NCI-H1417 (cell line): Measurements from ENCODE around the gene USP10.
"Not testable (repeated sequence)": the region's sequence is repeated elsewhere in the genome, so short reads cannot be mapped to it uniquely, and the experiment has no call there.

Experiments used
- DNase-seq, 3 experiments: peaks; one replicate each; lab custom pipeline; 2025; lab: John Stamatoyannopoulos, UW

Gene USP10

GRCh38 chr16:84673561-84673960, 26.2 kb upstream of the USP10 start:
- DNase-seq: no peak

DNA sequence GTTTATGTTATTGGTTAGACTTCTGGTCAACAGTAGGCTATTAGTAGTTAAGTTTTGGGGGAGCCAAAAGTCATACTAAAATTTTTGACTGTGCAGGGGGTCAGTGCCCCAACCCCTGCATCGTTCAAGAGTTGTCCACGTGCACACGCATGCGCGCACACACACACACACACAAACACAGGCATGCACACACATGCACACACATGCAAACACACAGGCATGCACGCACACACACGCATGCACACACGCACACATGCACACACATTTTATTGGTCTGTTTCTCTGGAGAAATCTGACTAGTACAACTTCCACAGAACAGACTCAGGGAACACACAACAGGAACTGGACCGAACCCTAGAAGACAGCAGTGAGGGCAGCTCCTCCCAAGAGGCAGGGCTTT, 24.4 kb upstream of the USP10 start:
- DNase-seq: no peak

GRCh38 chr16:84675884-84676283, 23.9 kb upstream of the USP10 start:
- no peak for DNase-seq

DNA sequence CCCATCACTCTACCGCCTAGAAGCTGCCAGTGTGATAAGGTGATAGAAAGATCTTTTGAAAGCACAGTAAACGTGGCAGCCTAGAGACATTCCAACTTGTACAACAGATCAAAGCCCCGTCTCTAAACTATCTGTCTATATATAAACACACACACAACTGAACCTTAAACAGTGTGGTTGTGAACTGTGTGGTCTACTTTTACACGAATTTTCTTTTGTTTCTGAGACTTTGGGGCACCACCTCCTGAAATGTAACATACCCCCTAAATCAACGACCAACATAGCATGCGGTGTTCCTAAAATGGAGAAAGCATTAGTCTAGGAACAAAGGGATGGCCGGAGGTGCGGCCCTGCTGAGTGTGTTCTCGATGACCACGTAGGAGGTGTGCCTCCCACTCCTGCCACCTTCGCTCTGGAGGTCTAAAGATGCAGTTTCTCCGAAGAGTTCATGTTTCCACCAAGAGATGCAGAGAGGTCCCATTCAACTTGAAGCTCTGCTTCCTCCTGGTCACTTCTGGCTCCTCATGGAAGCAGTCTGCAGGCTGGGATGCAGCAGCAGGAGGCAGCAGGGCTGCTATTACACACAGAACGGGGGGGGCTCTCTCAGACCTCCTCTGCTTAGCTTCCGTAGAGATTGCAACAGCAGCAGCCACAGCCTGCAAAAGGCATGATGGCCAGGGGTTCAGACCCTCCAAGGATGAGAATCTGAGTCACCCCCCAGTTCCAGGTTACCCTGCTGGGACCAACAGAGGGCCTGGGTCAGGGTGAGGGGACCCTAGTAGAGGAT, 22.6 kb upstream of the USP10 start:
- no peak for DNase-seq

GRCh38 chr16:84677849-84678248, 22.0 kb upstream of the USP10 start:
- no peak for DNase-seq

DNA sequence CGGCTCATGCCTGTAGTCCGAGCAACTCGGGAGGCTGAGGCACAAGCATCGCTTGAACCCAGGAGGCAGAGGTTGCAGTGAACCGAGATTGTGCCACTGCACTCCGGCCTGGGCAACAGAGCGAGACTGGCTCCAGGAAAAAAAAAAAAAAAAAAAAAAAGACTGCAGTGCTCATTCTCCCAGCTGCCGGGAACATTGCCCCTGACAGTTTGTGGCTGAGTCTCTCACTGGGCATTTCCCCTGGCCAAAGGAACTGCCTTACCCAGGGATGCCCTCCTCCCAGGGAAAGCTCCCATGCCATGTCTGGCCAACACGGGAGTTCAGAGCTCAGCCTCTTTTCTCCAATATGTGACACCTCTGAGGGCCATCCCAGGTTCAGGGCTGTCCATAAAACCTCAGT, 21.3 kb upstream of the USP10 start:
- DNase-seq: no peak

DNA sequence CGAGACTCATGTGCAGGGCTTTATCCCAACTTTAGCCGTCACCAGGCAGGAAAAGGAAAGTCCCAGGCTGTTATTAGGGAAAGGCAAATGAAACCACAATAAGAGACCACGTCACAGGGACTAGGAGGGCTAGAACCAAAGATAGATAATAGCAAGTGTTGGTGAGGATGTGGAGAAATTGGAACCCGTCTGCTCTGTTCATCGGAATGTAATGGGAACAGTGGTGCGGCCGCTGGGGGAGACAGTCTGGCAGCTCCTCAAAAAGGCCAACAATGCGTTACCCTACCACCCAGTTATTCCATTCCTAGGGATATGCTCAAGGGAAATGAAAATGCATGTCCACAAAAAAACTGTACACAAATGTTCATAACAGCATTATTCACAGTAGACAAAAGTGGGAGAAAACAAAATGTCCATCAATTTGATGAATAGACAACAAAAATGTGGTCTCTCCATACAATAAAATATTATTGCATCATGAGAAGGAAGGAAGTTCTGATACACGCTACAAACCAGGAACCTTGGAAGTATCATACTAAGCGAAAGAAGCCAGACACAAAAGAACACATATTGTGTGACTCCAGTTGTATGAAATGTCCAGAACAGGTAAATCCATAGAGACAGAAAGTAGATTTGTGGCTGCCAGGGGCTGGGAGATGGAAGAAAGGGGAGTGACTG, 19.5 kb upstream of the USP10 start:
- DNase-seq: no peak

DNA sequence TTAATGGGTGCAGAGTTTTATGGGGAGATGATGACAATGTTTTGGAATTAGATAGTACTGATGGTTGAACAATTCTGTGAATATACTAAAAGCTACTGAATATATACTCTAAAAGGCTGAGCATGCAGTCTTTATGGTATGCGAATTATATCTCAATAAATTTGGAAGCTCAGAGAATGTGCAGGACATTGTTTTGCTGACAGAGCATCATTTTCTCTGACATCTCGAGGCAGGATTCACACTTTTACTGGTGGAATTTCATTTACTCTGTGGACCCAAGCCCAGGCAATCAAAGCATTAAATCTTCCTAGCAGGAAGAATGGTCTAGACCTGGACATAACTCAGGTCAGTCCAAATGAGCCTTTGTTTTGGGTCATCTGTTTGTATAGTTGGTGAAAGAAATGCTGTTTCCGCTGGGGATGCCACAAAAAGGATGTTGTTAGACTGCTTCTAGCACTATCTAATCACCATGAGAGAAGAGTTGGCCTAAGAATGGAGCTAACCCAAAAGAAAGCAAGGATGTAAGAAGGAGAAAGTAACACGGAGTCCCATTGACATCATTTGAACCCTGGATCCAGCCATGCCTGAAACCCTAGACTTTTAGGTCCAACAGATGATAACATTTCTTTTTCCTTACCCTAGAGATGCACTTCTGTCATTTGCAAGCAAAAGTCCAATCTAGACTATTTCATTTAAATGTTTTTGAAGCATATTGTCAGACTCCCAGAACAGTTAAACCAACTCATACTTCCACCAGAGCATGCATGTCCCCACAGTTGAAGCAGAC, 18.8 kb upstream of the USP10 start:
- no peak for DNase-seq

- no peak for DNase-seq
Measured at GRCh38 chr16:84683691-84684591, 15.9 kb upstream of the USP10 start.

DNA sequence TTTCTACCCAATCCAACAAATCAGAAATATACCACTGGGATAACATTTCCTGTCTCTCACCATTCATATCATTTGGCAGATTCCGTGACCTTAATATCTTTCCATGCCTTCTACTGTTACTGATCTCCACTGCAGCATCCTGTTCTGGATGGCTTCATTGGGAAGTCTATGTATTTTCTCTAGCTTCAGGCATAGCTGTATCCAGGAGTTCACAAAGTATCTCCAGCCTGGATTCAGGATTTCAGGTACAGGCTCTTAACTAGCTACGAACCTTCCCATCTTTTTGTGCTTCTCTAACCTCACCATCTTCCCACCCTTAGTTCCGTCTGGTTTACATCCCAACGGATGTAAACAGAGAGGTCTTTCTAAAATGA, 15.2 kb upstream of the USP10 start:
- no peak for DNase-seq

GRCh38 chr16:84685210-84685609, 14.6 kb upstream of the USP10 start:
- DNase-seq: no peak

DNA sequence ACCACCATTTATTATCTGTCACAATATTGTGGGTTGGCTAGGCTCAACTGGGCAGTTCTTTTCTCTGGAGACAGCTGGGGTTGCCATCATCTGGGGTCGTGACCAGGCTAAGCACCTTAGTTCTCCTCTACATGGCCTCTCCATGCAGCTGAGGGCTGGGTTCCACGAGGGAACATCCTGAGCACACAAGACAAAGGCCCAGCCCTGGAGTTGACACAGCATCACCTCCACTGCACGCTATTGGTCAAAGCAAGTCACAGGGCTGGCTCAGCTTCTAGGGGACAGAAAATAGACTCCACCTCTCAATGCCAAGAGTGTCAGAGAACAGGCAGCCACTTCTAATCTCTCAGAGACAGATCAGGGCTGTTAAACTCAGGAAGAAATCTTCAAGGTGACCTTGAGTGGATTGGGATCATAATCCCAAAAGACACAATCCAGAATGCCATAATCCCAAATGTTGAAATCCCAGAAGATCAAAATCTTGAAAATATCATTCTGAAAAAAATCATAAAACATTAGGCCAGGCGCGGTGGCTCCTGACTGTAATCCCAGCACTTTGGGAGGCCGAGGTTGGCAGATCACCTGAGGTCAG, 13.0 kb upstream of the USP10 start:
- DNase-seq: no peak

DNA sequence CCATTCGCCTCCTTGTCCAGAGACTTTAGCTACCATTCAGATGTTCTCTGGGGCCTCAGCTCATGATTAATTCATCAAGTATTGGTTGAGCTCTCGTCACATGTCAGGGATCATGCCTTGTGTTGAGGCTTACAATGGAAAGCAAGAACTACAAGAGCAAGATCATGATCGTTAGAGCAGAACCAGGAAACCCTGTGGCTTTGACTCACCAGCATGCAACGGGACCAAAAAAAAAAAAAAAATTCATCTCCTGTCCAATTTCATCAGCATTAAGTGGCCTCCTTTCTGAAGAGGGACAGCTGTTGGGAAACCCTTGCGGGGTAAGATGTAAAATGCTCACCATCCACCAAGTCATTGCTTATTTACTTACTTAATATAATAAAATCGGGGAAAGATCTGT, 12.1 kb upstream of the USP10 start:
- no peak for DNase-seq

DNA sequence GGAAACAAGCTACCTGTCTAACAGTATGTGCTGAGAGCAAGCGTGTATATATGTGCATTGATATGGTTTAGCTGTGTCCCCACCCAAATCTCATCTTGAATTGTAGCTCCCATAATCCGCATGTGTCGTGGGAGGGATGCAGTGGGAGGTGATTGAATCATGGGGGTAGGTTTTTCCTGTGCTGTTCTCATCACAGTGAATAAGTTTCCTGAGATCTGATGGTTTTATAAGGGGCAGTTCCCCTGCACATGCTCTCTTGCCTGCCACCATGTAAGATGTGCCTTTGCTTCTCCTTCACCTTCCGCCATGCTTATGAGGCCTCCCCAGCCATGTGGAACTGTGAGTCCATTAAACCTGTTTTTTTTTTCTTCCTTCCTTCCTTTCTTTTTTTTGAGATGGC, 11.6 kb upstream of the USP10 start:
- not testable (repeated sequence) for DNase-seq

DNA sequence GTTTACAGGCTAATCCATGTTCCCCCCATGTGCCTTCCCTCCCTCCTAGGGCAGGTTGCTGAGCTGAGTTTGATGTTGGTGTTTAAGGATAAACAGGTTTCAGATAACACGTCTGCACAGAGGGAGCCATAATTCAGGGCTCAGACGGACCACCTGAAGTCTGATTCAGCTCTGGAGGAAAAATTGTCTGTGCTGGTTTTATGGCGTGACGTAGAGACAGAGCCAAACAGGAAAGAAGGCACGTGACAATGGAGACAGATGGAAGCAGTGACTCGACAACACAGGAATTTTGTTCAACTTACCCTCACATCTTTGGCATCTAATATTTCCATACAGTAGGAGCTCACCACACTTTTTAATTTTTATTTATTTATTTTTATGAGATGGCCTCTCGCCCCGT, 10.7 kb upstream of the USP10 start:
- no peak for DNase-seq

DNA sequence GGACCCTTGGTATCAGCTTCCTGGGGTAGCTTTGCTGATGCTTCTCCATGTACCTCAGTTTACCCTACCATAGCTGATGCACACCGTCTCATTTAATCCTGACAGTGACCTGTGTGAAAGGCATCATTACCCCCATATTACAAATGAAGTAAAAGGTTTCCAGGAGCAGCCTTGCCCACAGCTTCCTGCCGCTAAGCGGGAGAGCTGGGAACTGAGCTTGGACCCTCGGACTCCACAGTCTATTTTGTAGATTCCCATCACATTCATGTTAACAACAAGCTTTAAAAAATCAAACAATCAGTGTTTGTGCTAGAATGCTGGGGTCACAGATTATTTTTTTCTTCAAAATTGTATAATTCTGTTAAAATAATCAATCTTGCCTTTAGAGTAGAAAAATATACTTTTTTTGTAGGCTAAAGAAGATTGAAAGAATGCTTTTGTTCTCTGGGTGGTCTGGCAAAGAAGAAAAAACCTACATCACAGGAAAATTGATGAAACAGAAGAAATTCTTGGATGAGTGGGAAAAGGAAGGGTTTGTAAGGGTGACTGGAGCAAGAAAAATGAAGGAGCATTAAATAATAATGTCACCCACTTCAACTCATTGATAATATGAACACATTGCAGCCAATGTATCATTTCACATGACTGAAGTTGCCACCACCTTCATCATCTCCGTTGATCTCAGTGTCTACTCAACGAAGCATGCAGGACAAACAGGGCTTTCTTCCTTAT, 9.5 kb upstream of the USP10 start:
- DNase-seq: no peak

- no peak for DNase-seq
Measured at GRCh38 chr16:84692451-84693214, 7.2 kb upstream of the USP10 start.

- DNase-seq: not testable (repeated sequence)
Measured at GRCh38 chr16:84693869-84694268, 5.9 kb upstream of the USP10 start.

DNA sequence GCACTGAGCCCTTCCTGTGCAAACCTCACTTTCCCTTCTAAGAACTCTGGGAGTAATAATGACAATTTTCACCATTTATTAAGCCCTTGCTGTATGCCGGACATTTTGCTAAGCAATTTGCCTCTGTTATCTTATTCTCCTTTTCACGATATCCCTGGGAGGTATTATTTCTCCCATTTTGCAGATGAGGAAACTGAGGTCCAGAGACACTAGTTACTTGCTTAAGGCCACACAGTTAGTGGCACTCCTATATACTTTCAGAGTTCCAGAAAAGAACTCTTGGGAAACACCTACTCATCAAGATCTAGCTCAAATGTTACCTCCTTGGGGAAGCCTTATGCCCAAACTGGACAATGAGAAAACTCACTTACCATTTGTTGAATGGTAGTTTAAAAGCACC, 4.8 kb upstream of the USP10 start:
- DNase-seq: no peak

GRCh38 chr16:84699147-84699711, 571 bp upstream of the USP10 start:
- DNase-seq: no peak
